ENCODE results near the gene ASCL5.

DNA sequence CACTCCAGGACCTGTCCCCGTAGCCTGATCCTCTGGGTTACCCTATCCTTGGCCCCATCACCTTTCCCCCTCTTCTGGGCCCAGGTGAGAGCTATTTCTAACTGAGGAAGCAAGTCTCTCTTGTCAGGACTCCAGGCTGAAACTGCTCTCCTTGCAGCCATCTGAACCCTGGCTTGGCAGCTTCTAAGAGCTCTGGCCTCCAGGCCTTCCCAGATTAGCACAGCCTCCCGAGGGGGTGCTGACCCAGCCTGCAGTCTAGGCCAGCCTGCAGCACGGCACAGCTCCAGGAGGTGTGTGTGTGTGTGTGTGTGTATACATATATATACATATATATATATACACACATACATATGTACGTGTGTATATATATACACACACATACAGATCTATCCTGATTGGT, 32.2 kb downstream of the ASCL5 start:
- TF ChIP-seq, protein P1, sequence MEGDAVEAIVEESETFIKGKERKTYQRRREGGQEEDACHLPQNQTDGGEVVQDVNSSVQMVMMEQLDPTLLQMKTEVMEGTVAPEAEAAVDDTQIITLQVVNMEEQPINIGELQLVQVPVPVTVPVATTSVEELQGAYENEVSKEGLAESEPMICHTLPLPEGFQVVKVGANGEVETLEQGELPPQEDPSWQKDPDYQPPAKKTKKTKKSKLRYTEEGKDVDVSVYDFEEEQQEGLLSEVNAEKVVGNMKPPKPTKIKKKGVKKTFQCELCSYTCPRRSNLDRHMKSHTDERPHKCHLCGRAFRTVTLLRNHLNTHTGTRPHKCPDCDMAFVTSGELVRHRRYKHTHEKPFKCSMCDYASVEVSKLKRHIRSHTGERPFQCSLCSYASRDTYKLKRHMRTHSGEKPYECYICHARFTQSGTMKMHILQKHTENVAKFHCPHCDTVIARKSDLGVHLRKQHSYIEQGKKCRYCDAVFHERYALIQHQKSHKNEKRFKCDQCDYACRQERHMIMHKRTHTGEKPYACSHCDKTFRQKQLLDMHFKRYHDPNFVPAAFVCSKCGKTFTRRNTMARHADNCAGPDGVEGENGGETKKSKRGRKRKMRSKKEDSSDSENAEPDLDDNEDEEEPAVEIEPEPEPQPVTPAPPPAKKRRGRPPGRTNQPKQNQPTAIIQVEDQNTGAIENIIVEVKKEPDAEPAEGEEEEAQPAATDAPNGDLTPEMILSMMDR (IDR thresholded peaks at IDR 0.05; ENCODE audit: borderline replicate concordance, extremely low read depth, low read length, poor library complexity, severe bottlenecking), result no peak
- no peak for TF ChIP-seq EZH2 (IDR thresholded peaks at IDR 0.05; ENCODE audit: borderline replicate concordance, low read depth, low read length, severe bottlenecking)

Measured in DND-41 (cell line).